Skeletal muscle tissue (tissue), 4 donors: ENCODE measurements around the gene STX1A. TPM values are rescaled to one million over a fixed set of nuclear protein-coding genes. Genes with fewer than 3 reads are reported as not detected.

Experiments used
- H3K27ac ChIP-seq: one replicate; pipeline ENCODE4 v1.7.0; 2013; ENCODE audit warnings: mild to moderate bottlenecking, low read depth, low read length, inconsistent platforms
- H3K27me3 ChIP-seq, 3 donors: one replicate each; pipeline ENCODE4 v1.7.0; 2013; ENCODE audit warnings: low read length in 3 of 3; ENCODE audit not compliant: control insufficient read depth in 3 of 3, insufficient read depth in 3 of 3
- H3K36me3 ChIP-seq, 3 donors: one replicate each; pipeline ENCODE4 v1.7.0; 2013; ENCODE audit warnings: low read length in 3 of 3; ENCODE audit not compliant: control insufficient read depth in 3 of 3, insufficient read depth in 3 of 3
- H3K4me1 ChIP-seq, 3 donors: one replicate each; pipeline ENCODE4 v1.7.0; 2013; ENCODE audit warnings: low read length in 3 of 3, mild to moderate bottlenecking in 3 of 3; ENCODE audit not compliant: control insufficient read depth in 3 of 3, insufficient read depth in 3 of 3
- H3K4me3 ChIP-seq, 3 donors: one replicate each; pipeline ENCODE4 v1.7.0; 2013; ENCODE audit warnings: low read length in 3 of 3
- H3K9ac ChIP-seq, 3 donors: one replicate each; pipeline ENCODE4 v1.7.0; 2013; ENCODE audit warnings: low read length in 3 of 3, mild to moderate bottlenecking in 3 of 3, moderate library complexity in 2 of 3, low read depth in 1 of 3
- H3K9me3 ChIP-seq, 3 donors: one replicate each; pipeline ENCODE4 v1.7.0; 2013; ENCODE audit warnings: low read length in 3 of 3; ENCODE audit not compliant: control insufficient read depth in 3 of 3
- total RNA-seq: library from RNA; depleted of rRNA; stranded (reverse); fragments of >200 nt; gene quantifications from one replicate; pipeline ENCODE4 v1.2.3, GENCODE V29; 2014
- donor health status: Osteomylitis.

STX1A gene
- total RNA-seq, 1 donor from 2014 or later = 8.4 TPM

DNA sequence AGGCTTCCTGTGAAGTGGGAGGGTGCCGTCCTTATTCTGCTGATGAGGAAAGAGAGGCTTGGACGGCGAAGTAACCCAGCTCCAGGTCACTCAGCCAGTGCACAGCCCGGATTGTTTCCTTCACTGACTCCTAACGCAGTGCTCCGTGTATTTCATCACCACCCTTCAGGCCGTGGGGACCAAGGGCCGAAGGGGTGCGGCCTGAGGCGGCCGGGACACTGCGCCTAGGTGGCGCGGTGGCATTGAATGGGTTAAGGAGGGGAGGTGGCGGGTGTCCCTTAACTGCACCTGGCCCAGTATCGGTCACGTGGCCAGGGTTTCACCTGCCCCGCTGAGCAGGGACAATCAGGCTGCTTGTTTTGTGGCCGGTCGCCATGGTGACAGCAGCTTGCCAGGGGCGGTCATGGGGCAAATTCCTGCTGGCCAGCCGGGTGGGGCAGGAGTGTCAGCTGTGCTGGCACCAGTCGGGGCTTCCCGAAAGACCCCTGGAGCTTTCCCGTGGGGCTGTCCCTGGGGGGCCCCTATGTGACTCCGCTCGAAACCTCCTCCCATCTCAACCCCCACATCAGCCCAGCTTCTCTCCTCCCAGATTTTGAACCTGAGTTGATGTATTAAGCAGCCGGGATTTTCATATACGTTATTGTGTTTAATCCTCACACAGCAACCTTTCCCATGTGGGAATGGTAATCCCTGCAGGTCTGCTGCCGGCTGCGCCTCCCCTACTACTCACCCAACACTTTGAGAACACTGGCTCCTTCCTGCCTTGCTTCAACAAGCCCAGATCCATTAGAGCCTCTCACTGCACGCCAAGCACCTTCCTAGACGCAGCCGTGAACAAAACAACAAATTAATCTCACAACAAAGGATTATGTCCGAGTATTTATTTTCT is 23.5 kb upstream of the STX1A start:
- Histone ChIP-seq H3K36me3 (no peaks in the 10 kb centered on the region), H3K9ac (no peak overlapping the region), H3K9me3 (no peaks in the 10 kb centered on the region), H3K4me3 (no peak overlapping the region), H3K4me1 (peaks cover 4 to 19% (median 17%) of the 10 kb centered on the region in 3 donors), H3K27ac (no peak overlapping the region), H3K27me3 (no peaks in the 10 kb centered on the region)

GRCh38 chr7:73742338-73742752 is 22.9 kb upstream of the STX1A start:
- Histone ChIP-seq H3K27ac (no peak overlapping the region), H3K9ac (no peak overlapping the region), H3K36me3 (peaks cover 0 to under 1% (median under 1%) of the 10 kb centered on the region in 3 donors), H3K4me3 (no peak overlapping the region), H3K4me1 (peaks cover 6 to 26% (median 23%) of the 10 kb centered on the region in 3 donors), H3K9me3 (no peaks in the 10 kb centered on the region), H3K27me3 (no peaks in the 10 kb centered on the region)

DNA sequence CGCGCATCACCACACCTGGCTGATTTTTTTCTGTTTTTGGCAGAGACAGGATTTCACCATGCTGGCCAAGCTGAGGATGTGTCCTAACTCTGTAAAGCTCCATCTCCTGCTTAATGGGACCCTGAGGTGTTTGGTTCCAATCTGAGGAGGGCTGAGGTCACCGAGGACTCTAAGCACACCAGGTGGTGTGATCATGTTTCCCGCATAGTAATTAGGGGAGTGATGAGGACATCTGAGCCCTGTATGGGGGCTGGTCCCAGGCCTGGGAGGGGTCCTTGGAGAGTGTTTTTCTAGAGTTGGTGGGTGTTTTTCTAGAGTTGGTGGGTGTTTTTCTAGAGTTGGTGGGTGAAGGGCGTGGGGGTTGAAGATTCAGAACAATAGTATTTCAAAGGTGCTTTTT is 22.1 kb upstream of the STX1A start:
- H3K4me3 ChIP-seq = no peak overlapping the region
- H3K9ac ChIP-seq = no peak overlapping the region
- H3K9me3 ChIP-seq = no peaks in the 10 kb centered on the region
- peaks cover 6 to 8% (median 8%) of the 10 kb centered on the region in 3 donors for H3K36me3 ChIP-seq
- no peaks in the 10 kb centered on the region for H3K27me3 ChIP-seq
- H3K4me1 ChIP-seq = peaks cover 6 to 28% (median 26%) of the 10 kb centered on the region in 3 donors
- no peak overlapping the region for H3K27ac ChIP-seq

- Histone ChIP-seq H3K36me3 (peaks cover 12 to 14% (median 14%) of the 10 kb centered on the region in 3 donors), H3K4me1 (peaks cover 6 to 28% (median 22%) of the 10 kb centered on the region in 3 donors), H3K27me3 (no peaks in the 10 kb centered on the region), H3K9ac (no peak overlapping the region), H3K9me3 (no peaks in the 10 kb centered on the region), H3K27ac (no peak overlapping the region), H3K4me3 (no peak overlapping the region)
These were observed 21.3 kb upstream of the STX1A start for GRCh38 chr7:73740771-73741170.

DNA sequence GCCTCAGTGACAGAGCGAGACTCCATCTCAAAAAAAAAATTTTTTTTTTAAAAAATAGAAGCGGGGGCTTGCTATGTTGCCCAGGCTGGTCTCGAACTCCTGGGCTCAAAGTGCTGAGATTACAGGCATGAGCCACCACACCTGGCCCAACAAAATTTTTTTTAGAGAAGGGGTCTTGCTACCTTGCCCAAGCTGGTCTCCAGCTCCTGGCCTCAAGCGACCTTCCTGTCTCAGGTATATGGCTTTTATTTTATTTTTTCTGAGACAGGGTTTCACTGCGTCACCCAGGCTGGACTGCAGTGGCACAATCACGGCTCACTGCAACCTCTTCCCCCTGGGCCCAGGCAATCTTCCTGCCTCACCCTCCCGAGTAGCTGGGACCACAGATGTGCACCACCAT is 20.7 kb upstream of the STX1A start:
- Histone ChIP-seq H3K4me3 (no peak overlapping the region), H3K36me3 (peaks cover 14 to 17% (median 15%) of the 10 kb centered on the region in 3 donors), H3K27me3 (no peaks in the 10 kb centered on the region), H3K9me3 (no peaks in the 10 kb centered on the region), H3K4me1 (peaks cover 6 to 28% (median 22%) of the 10 kb centered on the region in 3 donors), H3K9ac (no peak overlapping the region), H3K27ac (no peak overlapping the region)

- Histone ChIP-seq H3K9ac (peak overlapping the region; percentile 88 to 98 (median 92)), H3K4me3 (peak overlapping the region; percentile 82 to 96 (median 91)), H3K27ac (peak overlapping the region; percentile 84)
These were observed 19.9 kb upstream of the STX1A start for GRCh38 chr7:73739387-73739767.

DNA sequence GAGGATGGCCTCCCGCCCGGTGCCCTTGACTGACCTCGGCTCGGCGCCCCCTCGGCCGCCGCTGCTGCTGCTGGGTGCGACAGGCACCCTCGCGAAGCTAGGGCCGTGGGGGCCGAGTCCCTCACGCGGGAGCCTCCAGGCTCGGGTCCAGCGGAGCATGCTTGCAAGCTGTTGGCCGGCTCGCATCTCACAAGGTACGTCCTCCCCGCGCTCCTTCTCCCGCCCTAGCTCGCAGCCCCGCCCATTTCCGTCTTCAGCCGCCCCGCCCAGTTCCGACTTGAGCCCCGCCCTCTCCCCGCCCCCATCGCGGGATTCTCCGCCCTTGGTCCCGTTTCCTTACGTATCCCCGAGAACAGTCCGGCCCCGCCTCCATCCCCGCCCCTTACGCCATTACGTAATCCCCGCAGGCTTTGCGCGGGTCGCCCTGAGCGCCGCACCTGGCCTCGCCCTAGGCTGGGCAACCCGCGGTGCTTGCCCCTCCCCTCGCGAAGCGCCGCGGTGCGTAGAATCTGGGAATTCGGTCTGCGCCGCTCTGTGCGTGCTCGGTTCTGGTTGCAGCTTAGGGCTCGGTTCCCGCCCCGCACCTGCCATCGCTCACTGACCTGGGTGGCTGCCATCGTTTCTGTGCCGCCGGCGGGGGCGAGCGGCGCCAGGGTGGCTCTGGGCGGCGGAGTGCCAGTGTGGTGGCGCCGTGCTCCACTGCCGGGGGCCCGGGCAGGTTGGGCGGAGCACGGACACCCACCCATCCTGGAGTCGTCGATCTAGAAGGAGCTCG is 19.3 kb upstream of the STX1A start, which contains the start of gene ABHD11:
Gene ABHD11, minus strand, starts transcription at position 191 of the 775 bp plus-strand sequence. Its CDS starts 32 bp downstream, at position 159.
- Histone ChIP-seq H3K36me3 (peaks cover 14 to 17% (median 15%) of the 10 kb centered on the region in 3 donors), H3K4me1 (peaks cover 6 to 28% (median 22%) of the 10 kb centered on the region in 3 donors), H3K4me3 (peak within 1 kb of the TSS; percentile 82 to 96 (median 91)), H3K27ac (peak within 1 kb of the TSS; percentile 84), H3K9me3 (no peaks in the 10 kb centered on the region), H3K9ac (peak within 1 kb of the TSS; percentile 88 to 98 (median 92)), H3K27me3 (no peaks in the 10 kb centered on the region)

More at GRCh38 chr7:73739387-73739767, 19.9 kb upstream of the STX1A start:
- Histone ChIP-seq H3K4me1 (peaks cover 6 to 28% (median 22%) of the 10 kb centered on the region in 3 donors), H3K9me3 (no peaks in the 10 kb centered on the region), H3K36me3 (peaks cover 14 to 17% (median 15%) of the 10 kb centered on the region in 3 donors), H3K27me3 (no peaks in the 10 kb centered on the region)

DNA sequence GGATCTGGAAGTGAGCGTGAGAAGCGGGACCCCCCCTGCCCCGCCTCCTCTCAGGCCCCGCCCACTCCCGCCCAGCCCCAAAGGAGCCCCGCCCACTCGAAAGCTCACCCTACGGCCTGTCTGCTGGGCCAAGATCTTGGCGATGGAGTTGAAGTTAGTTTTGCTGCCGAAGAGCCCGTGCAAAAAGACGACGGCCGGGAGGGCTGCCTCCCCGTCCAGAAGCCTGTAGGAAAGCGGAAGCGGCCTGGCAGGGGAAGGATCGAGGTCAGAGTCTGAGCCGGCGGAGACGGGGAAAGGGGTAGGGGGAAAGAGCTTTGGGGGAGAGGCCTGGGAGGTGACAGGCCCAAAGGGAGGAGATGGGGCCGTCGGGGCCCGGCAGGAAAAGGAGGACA is 18.7 kb upstream of the STX1A start:
- no peaks in the 10 kb centered on the region for H3K9me3 ChIP-seq
- peaks cover 14 to 17% (median 15%) of the 10 kb centered on the region in 3 donors for H3K36me3 ChIP-seq

DNA sequence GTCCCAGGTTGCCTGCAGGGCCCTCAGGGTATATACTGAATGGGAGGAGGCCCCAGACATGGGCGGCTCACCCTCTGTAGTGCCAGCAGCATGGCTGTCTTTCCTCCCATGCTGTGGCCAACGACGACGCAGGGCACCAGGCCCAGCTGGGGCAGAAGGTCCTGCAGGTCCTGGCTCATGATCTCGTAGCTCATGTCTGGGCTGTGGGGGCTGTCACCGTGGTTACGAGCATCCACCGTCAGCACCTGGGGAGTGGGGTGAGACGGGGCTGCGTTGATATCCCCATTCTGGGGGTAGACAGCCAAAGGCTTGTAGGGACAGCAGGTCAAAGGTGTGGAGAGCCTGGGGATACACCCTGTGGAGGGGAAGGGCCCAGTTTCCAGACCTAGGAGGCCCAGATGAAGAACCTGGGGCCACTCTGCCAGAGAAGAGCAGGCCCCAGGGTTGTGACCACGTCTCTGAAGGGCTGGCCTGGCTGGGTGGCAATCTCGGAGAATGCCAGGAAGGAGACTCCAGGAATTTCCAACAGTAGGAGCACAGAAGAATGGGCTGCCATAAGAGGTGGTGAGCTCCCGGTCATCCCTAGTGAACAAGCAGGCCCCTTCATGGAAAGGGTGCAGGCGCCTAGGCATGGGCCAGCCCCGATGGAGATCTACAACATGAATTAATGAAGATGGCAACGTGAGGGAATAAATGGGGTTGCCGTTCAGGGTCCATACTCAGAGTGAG is 18.2 kb upstream of the STX1A start:
- Histone ChIP-seq H3K27me3 (peaks cover 0 to under 1% (median 0%) of the 10 kb centered on the region in 3 donors), H3K9ac (peak overlapping the region in 2 of 3 donors; percentile 23 to 80)

More for the DNA sequence above, 18.7 kb upstream of the STX1A start:
- no peaks in the 10 kb centered on the region for H3K27me3 ChIP-seq
- H3K9ac ChIP-seq = peak overlapping the region; percentile 68 to 98 (median 80)
- peak overlapping the region; percentile 80 to 91 (median 87) for H3K4me3 ChIP-seq
- H3K27ac ChIP-seq = peak overlapping the region; percentile 58
- H3K4me1 ChIP-seq = peaks cover 6 to 28% (median 22%) of the 10 kb centered on the region in 3 donors

More for the DNA sequence above, 18.2 kb upstream of the STX1A start:
- peak overlapping the region; percentile 80 to 91 (median 87) for H3K4me3 ChIP-seq
- H3K27ac ChIP-seq = no peak overlapping the region
- H3K9me3 ChIP-seq = no peaks in the 10 kb centered on the region
- H3K36me3 ChIP-seq = peaks cover 14 to 17% (median 15%) of the 10 kb centered on the region in 3 donors
- H3K4me1 ChIP-seq = peaks cover 6 to 24% (median 19%) of the 10 kb centered on the region in 3 donors
